ENCODE measurements around the gene PLEKHG5.

DNA sequence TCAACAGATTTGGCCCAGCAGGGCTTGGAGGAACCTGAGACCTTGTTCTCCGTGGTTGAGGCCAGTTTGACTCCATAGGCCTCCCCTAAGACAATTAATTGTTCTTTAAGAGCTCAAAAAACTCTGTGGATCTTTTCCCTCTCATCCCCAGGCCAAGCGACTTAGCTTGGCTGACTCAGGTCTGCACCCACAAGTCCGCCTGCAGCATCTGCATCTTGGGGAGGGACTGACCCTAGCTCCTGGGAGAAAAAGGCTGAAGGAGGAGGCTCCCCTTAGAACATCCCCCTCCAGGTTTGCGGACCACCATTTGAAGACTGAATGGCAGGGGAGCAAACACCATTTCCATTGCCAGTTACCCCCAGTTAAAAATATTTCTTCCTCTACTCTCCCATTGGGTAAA lies 70.2 kb downstream of the PLEKHG5 start:
- TF ChIP-seq POLR2A (IDR thresholded peaks at IDR 0.05) = no peak
- TF ChIP-seq, protein P1, sequence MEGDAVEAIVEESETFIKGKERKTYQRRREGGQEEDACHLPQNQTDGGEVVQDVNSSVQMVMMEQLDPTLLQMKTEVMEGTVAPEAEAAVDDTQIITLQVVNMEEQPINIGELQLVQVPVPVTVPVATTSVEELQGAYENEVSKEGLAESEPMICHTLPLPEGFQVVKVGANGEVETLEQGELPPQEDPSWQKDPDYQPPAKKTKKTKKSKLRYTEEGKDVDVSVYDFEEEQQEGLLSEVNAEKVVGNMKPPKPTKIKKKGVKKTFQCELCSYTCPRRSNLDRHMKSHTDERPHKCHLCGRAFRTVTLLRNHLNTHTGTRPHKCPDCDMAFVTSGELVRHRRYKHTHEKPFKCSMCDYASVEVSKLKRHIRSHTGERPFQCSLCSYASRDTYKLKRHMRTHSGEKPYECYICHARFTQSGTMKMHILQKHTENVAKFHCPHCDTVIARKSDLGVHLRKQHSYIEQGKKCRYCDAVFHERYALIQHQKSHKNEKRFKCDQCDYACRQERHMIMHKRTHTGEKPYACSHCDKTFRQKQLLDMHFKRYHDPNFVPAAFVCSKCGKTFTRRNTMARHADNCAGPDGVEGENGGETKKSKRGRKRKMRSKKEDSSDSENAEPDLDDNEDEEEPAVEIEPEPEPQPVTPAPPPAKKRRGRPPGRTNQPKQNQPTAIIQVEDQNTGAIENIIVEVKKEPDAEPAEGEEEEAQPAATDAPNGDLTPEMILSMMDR (IDR thresholded peaks at IDR 0.05) = no peak

Measured in esophagus squamous epithelium (tissue), 4 donors.